H1 (cell line): ENCODE results near the gene RERE. TPM values are rescaled to one million over a fixed set of nuclear protein-coding genes. Genes with fewer than 3 reads are reported as not detected.

Experiments used
- CTCF ChIA-PET: fragments of 300-600 bp; sonication (Branson Sonifier 250); formaldehyde crosslinking; loops from one replicate; lab custom pipeline; 2021; ENCODE audit not compliant: partially characterized antibody; lab: Charles Lee
- POLR2A ChIA-PET: fragments of 300-600 bp; sonication (Branson Sonifier 250); formaldehyde crosslinking; loops from one replicate; lab custom pipeline; 2021; ENCODE audit warnings: inconsistent platforms; ENCODE audit not compliant: partially characterized antibody; lab: Charles Lee
- DNase-seq, 2 experiments: peaks; one replicate each; pipeline versions ENCODE4 v3.0.0 to v3.0.0-alpha.2; 2010 to 2022; ENCODE audit warnings: low spot score in 2 of 2, low read depth in 1 of 2, mixed read lengths in 1 of 2
- FAIRE-seq: peaks from 2 replicates; lab custom pipeline; 2011; peaks lifted over from hg19 to GRCh38; lab: Jason Lieb, UNC
- H2AFZ ChIP-seq: 2 replicates; pipeline ENCODE4 v1.8.1; 2012; ENCODE audit warnings: low read length, inconsistent platforms
- H2AK5ac ChIP-seq: 2 replicates; pipeline ENCODE4 v1.6.1; 2013; ENCODE audit warnings: low read depth, low read length
- H2BK120ac ChIP-seq: replicated peaks from 2 replicates; pipeline ENCODE3; 2013; ENCODE audit warnings: low read depth, low read length, inconsistent platforms
- H2BK12ac ChIP-seq: 2 replicates; pipeline ENCODE4 v1.6.1; 2013; ENCODE audit warnings: low read depth, low read length
- H2BK15ac ChIP-seq: 2 replicates; pipeline ENCODE4 v1.6.1; 2013; ENCODE audit warnings: low read length
- H2BK20ac ChIP-seq: 2 replicates; pipeline ENCODE4 v1.6.1; 2013; ENCODE audit warnings: low read length
- H2BK5ac ChIP-seq: 2 replicates; pipeline ENCODE4 v1.6.1; 2013; ENCODE audit warnings: low read depth, low read length
- H3K14ac ChIP-seq: 2 replicates; pipeline ENCODE4 v1.6.1; 2013; ENCODE audit warnings: inconsistent platforms; ENCODE audit not compliant: insufficient read length
- H3K18ac ChIP-seq: 2 replicates; pipeline ENCODE4 v1.6.1; 2013; ENCODE audit warnings: low read length; ENCODE audit errors: extremely low read depth
- H3K23ac ChIP-seq: 2 replicates; pipeline ENCODE4 v1.6.1; 2013; ENCODE audit warnings: inconsistent platforms; ENCODE audit not compliant: insufficient read length
- H3K23me2 ChIP-seq: 2 replicates; pipeline ENCODE4 v1.6.1; 2013; ENCODE audit warnings: low read depth, low read length
- H3K27ac ChIP-seq: 2 replicates; pipeline ENCODE4 v1.6.1; 2011; ENCODE audit warnings: low read depth, low read length, inconsistent platforms
- H3K27me3 ChIP-seq, 4 experiments: replicated peaks in 1 of 4; 1 replicate in 1 of 4; 2 replicates in 3 of 4; pipeline versions ENCODE4 v1.6.1 to v1.8.1; 2011 to 2013; ENCODE audit warnings: low read length in 3 of 4, mild to moderate bottlenecking in 3 of 4, inconsistent platforms in 2 of 4, mixed read lengths in 2 of 4, moderate library complexity in 1 of 4; ENCODE audit not compliant: control insufficient read depth in 3 of 4, insufficient read depth in 3 of 4; ENCODE audit errors: extremely low read depth in 1 of 4
- H3K36me3 ChIP-seq, 4 experiments: 2 replicates each; pipeline versions ENCODE4 v1.6.1 to v1.8.1; 2011 to 2013; ENCODE audit warnings: mild to moderate bottlenecking in 4 of 4, low read length in 3 of 4, moderate library complexity in 2 of 4, control low read depth in 1 of 4, inconsistent platforms in 1 of 4; ENCODE audit not compliant: insufficient read depth in 4 of 4, control insufficient read depth in 2 of 4
- H3K4ac ChIP-seq: replicated peaks from 2 replicates; pipeline ENCODE3; 2013; ENCODE audit warnings: low read length, low read depth, mixed read lengths, inconsistent platforms; ENCODE audit not compliant: insufficient read length
- H3K4me1 ChIP-seq, 4 experiments: replicated peaks in 1 of 4; 1 replicate in 1 of 4; 2 replicates in 3 of 4; pipeline versions ENCODE4 v1.6.1 to v1.8.1; 2011 to 2013; ENCODE audit warnings: low read length in 3 of 4, inconsistent platforms in 2 of 4, mixed read lengths in 1 of 4; ENCODE audit not compliant: insufficient read depth in 4 of 4, control insufficient read depth in 3 of 4
- H3K4me2 ChIP-seq, 2 experiments: 2 replicates each; pipeline versions ENCODE4 v1.6.1 to v1.8.1; 2011 to 2013; ENCODE audit warnings: low read depth in 2 of 2, low read length in 2 of 2, control low read depth in 1 of 2, inconsistent platforms in 1 of 2, mild to moderate bottlenecking in 1 of 2; ENCODE audit not compliant: insufficient read depth in 1 of 2
- H3K4me3 ChIP-seq, 4 experiments: fragments of 200-600, 300-600 bp in 1 of 4; sonication (generic), shearing (Covaris generic), sonication (Bioruptor Twin) in 1 of 4; 2 replicates each; pipeline versions ENCODE4 v1.5.1 to v1.8.1; 2011 to 2016; ENCODE audit warnings: low read length in 4 of 4, low read depth in 3 of 4, control low read depth in 2 of 4, inconsistent platforms in 2 of 4, mild to moderate bottlenecking in 2 of 4, mixed read lengths in 1 of 4, moderate library complexity in 1 of 4; ENCODE audit not compliant: insufficient read depth in 2 of 4; ENCODE audit errors: extremely low read depth in 1 of 4
- H3K56ac ChIP-seq: replicated peaks from 2 replicates; pipeline ENCODE3; 2013; ENCODE audit warnings: low read depth, mild to moderate bottlenecking, mixed read lengths, low read length, inconsistent platforms; ENCODE audit not compliant: insufficient read length
- H3K79me1 ChIP-seq: 2 replicates; pipeline ENCODE4 v1.6.1; 2013; ENCODE audit warnings: low read depth, low read length, control low read depth
- H3K79me2 ChIP-seq, 2 experiments: 2 replicates each; pipeline versions ENCODE4 v1.6.1 to v1.8.1; 2012 to 2013; ENCODE audit warnings: low read length in 2 of 2, mild to moderate bottlenecking in 2 of 2, inconsistent platforms in 1 of 2; ENCODE audit not compliant: insufficient read depth in 2 of 2, control insufficient read depth in 1 of 2
- H3K9ac ChIP-seq, 4 experiments: replicated peaks in 1 of 4; 1 replicate in 1 of 4; 2 replicates in 3 of 4; pipeline versions ENCODE4 v1.6.1 to v1.8.1; 2011 to 2013; ENCODE audit warnings: low read depth in 3 of 4, low read length in 3 of 4, control low read depth in 2 of 4, mild to moderate bottlenecking in 2 of 4, moderate library complexity in 2 of 4, inconsistent platforms in 1 of 4; ENCODE audit errors: extremely low read depth in 1 of 4
- H3K9me3 ChIP-seq, 2 experiments: 2 replicates each; pipeline versions ENCODE4 v1.6.1 to v1.8.1; 2012 to 2013; ENCODE audit warnings: mild to moderate bottlenecking in 2 of 2, moderate library complexity in 2 of 2, control low read depth in 1 of 2, inconsistent platforms in 1 of 2, low read depth in 1 of 2, low read length in 1 of 2, mixed read lengths in 1 of 2; ENCODE audit not compliant: insufficient read depth in 2 of 2
- H4K20me1 ChIP-seq, 2 experiments: replicated peaks in 1 of 2; 2 replicates each; pipeline versions ENCODE3 to v1.8.1; 2011 to 2013; ENCODE audit warnings: inconsistent platforms in 2 of 2, low read length in 2 of 2, mild to moderate bottlenecking in 1 of 2; ENCODE audit not compliant: insufficient read depth in 2 of 2, control insufficient read depth in 1 of 2
- H4K5ac ChIP-seq: 2 replicates; pipeline ENCODE4 v1.6.1; 2013; ENCODE audit warnings: low read length, low read depth, mixed read lengths, inconsistent platforms; ENCODE audit not compliant: insufficient read length
- H4K8ac ChIP-seq: 2 replicates; pipeline ENCODE4 v1.8.0; 2013; ENCODE audit warnings: mild to moderate bottlenecking, moderate library complexity, low read length, inconsistent platforms; ENCODE audit not compliant: insufficient read depth; ENCODE audit errors: extremely low read depth
- H4K91ac ChIP-seq: replicated peaks from 2 replicates; pipeline ENCODE3; 2013; ENCODE audit warnings: low read length, mixed read lengths, inconsistent platforms; ENCODE audit not compliant: insufficient read length
- SIN3A ChIP-seq, 2 experiments: IDR thresholded peaks in 1 of 2; conservative IDR thresholded peaks in 1 of 2; 2 replicates each; pipeline ENCODE4 v1.6.1; 2011 to 2012; ENCODE audit warnings: low read length in 2 of 2, improper control_type of control experiment in 1 of 2, low read depth in 1 of 2, mild to moderate bottlenecking in 1 of 2
- YY1 ChIP-seq: IDR thresholded peaks from 2 replicates; pipeline ENCODE4 v1.6.1; 2011; ENCODE audit warnings: low read depth, mild to moderate bottlenecking, low read length
- WGBS, 2 experiments: shearing (Covaris generic) in 1 of 2; methylation state at CpG; one replicate each; pipeline versions ENCODE4 v1.1.6 to v1.1.7; 2013 to 2015; ENCODE audit warnings: low lambda C conversion rate in 2 of 2, mixed read lengths in 2 of 2, inconsistent platforms in 1 of 2, low coverage in 1 of 2, missing lambda C conversion rate in 1 of 2; ENCODE audit not compliant: insufficient replicate concordance in 2 of 2, insufficient coverage in 1 of 2, insufficient read length in 1 of 2; ENCODE audit errors: extremely low coverage in 1 of 2, missing lambda C conversion rate in 1 of 2; 5-methylcytosine and 5-hydroxymethylcytosine counted together
- polyA plus RNA-seq, 7 experiments: library from polyadenylated mRNA; depleted of rRNA in 3 of 7; stranded (reverse) in 5 of 7; unstranded in 2 of 7; fragments of >200 nt in 5 of 7; fragments of 200-250 nt in 2 of 7; gene quantifications; 1 replicate in 5 of 7; 2 replicates in 1 of 7; 4 replicates in 1 of 7; pipeline versions ENCODE4 v1.2.1 to v1.2.3, GENCODE V29; 2011 to 2013; ENCODE audit warnings: missing spikeins in 2 of 7, mixed read lengths in 2 of 7
- total RNA-seq: library from RNA; stranded (reverse); fragmentation: NEBNext Ultra II Directional; extraction: Animal tissue kit (Norgen Biotek cat#: 25700); gene quantifications from 2 replicates; pipeline ENCODE4 v1.2.1, GENCODE V29; 2021

RERE gene
- total and polyA plus RNA-seq, 2 of the 8 experiments (the other 6 are each of a cell fraction or from before 2014, with no cell fraction given), result 15.3 to 142 TPM

DNA sequence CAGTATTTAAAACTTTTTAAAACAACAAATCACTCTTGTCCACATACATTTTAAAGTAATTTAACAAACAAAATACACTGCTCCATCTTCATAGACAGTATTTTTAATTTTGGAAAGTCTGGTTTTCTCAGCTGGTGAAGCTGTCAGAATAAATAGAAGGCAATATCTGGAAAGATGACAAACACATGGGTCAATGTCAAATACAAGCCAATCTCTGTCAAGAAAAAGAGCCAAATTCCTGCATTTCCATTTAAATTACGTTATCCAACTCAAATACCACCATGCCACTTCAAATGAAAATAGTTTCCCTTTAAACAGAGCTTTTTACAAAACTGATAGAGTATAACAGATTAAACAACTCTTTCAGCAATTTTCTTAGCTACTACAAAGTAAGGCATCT, 176.5 kb downstream of the RERE start:
- H2BK120ac ChIP-seq, result no peak overlapping the region
- no peak for FAIRE-seq

More for the DNA sequence above, 176.5 kb downstream of the RERE start:
- ChIA-PET POLR2A (interaction anchor here (0.6 kb wide), 1 partner anchor 272 kb away, joined by 3 read pairs; no protein-coding TSS in a partner anchor), CTCF (interaction anchor here (0.6 to 1.7 kb wide), 6 partner anchors 13 to 213 kb away, joined by 3 to 5 read pairs (median 3); no protein-coding TSS in a partner anchor)
- Histone ChIP-seq H3K4me1 (peaks cover 0 to 3% (median 0%) of the 10 kb centered on the region in 4 experiments; a peak in 2 of 7 replicates), H3K9me3 (no peaks in the 10 kb centered on the region), H3K4me3 (no peak overlapping the region), H3K23me2 (no peaks in the 10 kb centered on the region), H2AFZ (no peak overlapping the region), H3K36me3 (peaks cover 0 to 4% (median 0%) of the 10 kb centered on the region in 4 experiments; a peak in 1 of 8 replicates), H3K79me1 (peaks cover 12% of the 10 kb centered on the region), H3K4me2 (no peak overlapping the region), H3K4ac (no peak overlapping the region), H3K27me3 (no peaks in the 10 kb centered on the region), H2BK5ac (no peak overlapping the region), H3K79me2 (peaks cover 9 to 96% of the 10 kb centered on the region in 2 experiments; a peak in 3 of 4 replicates), H2BK15ac (no peak overlapping the region), H3K23ac (no peak overlapping the region), H4K20me1 (peaks cover 18 to 30% of the 10 kb centered on the region in 2 experiments), H4K91ac (no peak overlapping the region), H4K8ac (no peak overlapping the region), H3K18ac (no peak overlapping the region), H3K14ac (no peak overlapping the region), H3K56ac (no peak overlapping the region), H3K9ac (no peak overlapping the region), H2AK5ac (no peak overlapping the region), H4K5ac (no peak overlapping the region), H3K27ac (no peak overlapping the region), H2BK12ac (no peak overlapping the region), H2BK20ac (no peak overlapping the region)
- TF ChIP-seq YY1, result no peak
- TF ChIP-seq SIN3A (conservative IDR thresholded peaks at IDR 0.05 in 1 of 2, IDR thresholded peaks at IDR 0.05 in 1 of 2; ENCODE audit: low read depth in 1 of 2, low read length in 2 of 2), result 0 out of 4 replicates have a peak, but pooled peaks of 1 of the 2 experiments have one; percentile 35
- WGBS, 2 experiments, result 74% methylated on average over 1 of the region's 1 CpG; no CpG with 5 or more reads in 1 of the 2 experiments
- no peak for DNase-seq
